ENCODE measurements around the gene FCN3.

FCN3 gene

GRCh38 chr1:27358038-27358927, 16.3 kb downstream of the FCN3 start:
- DNase-seq (ENCODE audit: low read depth in 2 of 2) = no peak

GRCh38 chr1:27357281-27358037, 17.2 kb downstream of the FCN3 start:
- DNase-seq (ENCODE audit: low read depth in 2 of 2) = peak in 1 of 2 donors; percentile 52

- no peak for DNase-seq (ENCODE audit: low read depth in 2 of 2)
These were observed 17.9 kb downstream of the FCN3 start for GRCh38 chr1:27356619-27357280.

- no peak for DNase-seq (ENCODE audit: low read depth in 2 of 2)
These were observed 18.4 kb downstream of the FCN3 start for GRCh38 chr1:27356277-27356618.

GRCh38 chr1:27355683-27356082, 18.9 kb downstream of the FCN3 start:
- no peak for DNase-seq (ENCODE audit: low read depth in 2 of 2)

GRCh38 chr1:27353629-27354028, 21.0 kb downstream of the FCN3 start:
- no peak for DNase-seq (ENCODE audit: low read depth in 2 of 2)

GRCh38 chr1:27353166-27353565, 21.5 kb downstream of the FCN3 start:
- no peak for DNase-seq (ENCODE audit: low read depth in 2 of 2)

- no peak for DNase-seq (ENCODE audit: low read depth in 2 of 2)
These were observed 23.0 kb downstream of the FCN3 start for GRCh38 chr1:27351541-27352107.

GRCh38 chr1:27350663-27351540, 23.7 kb downstream of the FCN3 start:
- no peak for DNase-seq (ENCODE audit: low read depth in 2 of 2)

GRCh38 chr1:27349784-27350662, 24.6 kb downstream of the FCN3 start:
- no peak for DNase-seq (ENCODE audit: low read depth in 2 of 2)

- no peak for DNase-seq (ENCODE audit: low read depth in 2 of 2)
These were observed 25.5 kb downstream of the FCN3 start for GRCh38 chr1:27348861-27349783.

- DNase-seq (ENCODE audit: low read depth in 2 of 2) = no peak
These were observed 27.5 kb downstream of the FCN3 start for GRCh38 chr1:27346991-27347624.

- no peak for DNase-seq (ENCODE audit: low read depth in 2 of 2)
These were observed 28.3 kb downstream of the FCN3 start for GRCh38 chr1:27346357-27346756.

GRCh38 chr1:27345272-27345671, 29.4 kb downstream of the FCN3 start:
- no peak for DNase-seq (ENCODE audit: low read depth in 2 of 2)

- no peak for DNase-seq (ENCODE audit: low read depth in 2 of 2)
These were observed 31.0 kb downstream of the FCN3 start for GRCh38 chr1:27343639-27344025.

GRCh38 chr1:27342778-27343638, 31.6 kb downstream of the FCN3 start:
- DNase-seq (ENCODE audit: low read depth in 2 of 2) = peak; percentile 64 to 78

GRCh38 chr1:27342391-27342777, 32.2 kb downstream of the FCN3 start:
- DNase-seq (ENCODE audit: low read depth in 2 of 2) = no peak

Data from stimulated activated CD8-positive, alpha-beta memory T cell treated with anti-CD3 and anti-CD28 coated beads, Interleukin-15, amount 100 ng/mL, for 4 hours (primary cell).